ENCODE data around the gene PSMC1.

- TF ChIP-seq CTCF (IDR thresholded peaks at IDR 0.05) (no peak), POLR2A (IDR thresholded peaks at IDR 0.05) (no peak)
These were observed 61.7 kb downstream of the PSMC1 start for GRCh38 chr14:90318016-90318415.

All from right lobe of liver (tissue), 4 donors.